CD4-positive, alpha-beta T cell treated with Interleukin-10 for 1 hour (primary cell): Measurements from ENCODE around the gene ZNF268.
"Not testable (repeated sequence)": the region's sequence is repeated elsewhere in the genome, so short reads cannot be mapped to it uniquely, and the experiment has no call there.

Experiments
- DNase-seq: peaks from one replicate; pipeline ENCODE4 v3.0.0-alpha.2; 2020

The ZNF268 gene

DNA sequence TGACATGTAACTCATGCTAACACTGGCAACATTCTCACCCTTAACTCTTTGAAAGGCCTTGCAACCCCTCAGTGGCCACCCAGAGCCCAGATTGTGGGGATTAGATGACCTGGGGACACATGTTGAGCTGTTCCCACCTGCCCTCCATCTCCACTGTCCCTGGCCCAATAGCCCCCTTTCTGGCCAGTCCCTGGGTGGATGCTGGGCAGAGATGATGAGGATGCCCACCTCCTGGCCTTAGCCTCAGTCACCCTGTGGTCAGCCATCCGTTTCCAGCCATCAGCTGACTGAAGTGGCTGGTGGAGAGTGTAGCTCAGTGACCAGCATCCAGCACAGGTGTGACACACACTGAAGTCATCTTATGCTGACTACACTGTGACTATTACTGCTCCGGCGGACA is 49.7 kb downstream of the ZNF268 start:
- no peak for DNase-seq

DNA sequence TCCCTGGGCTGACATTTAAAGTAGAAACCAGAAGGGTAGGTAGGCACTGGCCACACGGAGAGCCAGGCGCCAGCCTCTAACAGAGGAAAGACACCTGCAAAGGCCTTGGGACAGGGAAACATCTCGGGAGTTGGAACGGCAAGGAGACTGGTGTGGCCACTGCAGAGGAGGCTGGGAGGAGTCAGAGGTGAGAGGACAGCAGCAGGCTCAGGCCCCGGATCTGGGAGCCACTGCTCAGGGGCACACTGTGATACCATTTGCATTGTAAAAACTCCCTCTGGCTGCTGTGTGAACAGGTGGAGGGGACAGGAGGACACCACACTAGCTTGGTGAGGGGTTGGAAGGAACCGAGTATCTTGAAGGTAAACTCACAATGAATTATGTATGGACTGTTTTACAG is 51.7 kb downstream of the ZNF268 start:
- DNase-seq, result no peak

DNA sequence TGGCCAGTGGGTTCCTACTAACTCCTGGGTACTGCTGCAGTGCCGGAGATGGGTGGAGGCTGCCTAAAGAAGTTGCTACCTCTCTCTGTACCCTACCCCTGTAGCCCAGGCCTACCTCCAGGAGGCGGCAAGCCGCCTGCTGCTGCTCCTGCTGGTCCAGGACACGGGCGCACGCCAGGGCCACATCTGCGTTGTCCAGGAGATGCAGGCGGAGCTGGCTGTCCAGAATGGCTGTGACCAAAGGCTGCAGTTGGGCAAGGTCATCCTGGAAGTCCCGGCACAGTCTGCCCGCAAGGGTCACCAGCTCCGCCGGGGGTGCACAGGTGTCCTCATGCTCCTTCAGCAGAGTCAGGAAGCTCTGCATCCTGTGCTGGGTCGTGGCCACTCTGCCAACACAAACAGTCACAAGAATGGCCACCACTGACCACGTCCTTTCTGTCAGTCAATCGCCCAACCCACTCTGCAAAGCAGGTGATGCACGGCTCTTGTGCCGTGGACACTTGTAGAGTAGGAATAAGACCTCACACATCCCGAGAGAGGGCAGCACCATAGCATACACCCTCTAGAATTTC is 52.8 kb downstream of the ZNF268 start:
- DNase-seq, result no peak

DNA sequence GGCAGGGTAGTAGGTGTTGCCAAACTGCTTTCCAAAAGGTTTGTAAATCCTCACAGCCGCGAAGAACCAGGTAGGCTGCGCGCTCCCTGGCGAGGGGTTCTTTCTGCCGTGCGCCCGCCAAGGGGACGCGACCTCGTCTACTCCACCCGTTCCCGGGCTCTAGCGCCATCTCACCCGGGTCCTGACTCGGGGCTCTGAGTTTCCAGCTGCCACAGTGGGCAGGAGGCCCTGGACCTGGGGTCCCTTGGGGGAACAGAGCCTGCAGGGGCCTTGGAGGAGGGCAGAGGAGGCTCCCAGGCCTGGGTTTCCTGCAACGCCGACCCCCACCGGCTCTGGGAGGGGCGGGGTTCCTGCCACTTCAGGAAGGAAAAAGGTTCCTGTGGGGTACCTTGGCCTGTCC is 53.7 kb downstream of the ZNF268 start:
- DNase-seq, result no peak

DNA sequence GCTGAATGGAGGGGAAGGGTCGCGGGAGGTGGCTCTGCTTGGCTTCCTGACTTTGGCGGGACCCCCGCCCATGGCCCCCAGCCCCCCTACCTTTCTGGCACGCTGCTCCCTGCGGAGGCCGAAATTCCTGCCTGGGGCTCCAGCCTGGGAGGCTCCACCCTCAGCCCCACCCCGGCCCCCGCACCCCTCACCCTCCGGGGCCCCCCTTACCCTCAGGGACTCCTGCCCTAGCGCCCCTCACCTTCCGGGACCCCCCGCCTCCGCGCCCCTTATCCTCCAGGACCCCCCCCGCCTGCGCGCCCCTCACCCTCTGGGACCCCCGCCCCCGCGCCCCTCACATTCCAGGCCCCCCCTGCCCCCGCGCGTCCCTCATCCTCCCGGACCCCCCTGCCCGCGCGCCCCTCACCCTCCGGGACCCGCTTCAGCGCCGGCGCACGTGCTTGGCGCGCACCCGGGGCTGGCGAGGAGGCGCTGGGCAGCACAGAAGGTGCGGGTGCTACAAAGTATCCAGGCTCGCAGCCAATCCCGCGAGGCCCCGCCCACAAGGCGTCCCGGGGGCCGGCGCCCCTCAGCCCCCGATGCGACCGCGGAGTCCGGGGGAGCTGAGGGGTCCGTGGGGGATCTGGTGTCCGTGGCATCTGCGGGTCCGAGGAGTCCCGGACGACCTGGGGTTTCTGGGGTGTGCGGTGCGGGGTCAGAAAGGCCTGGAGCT is 54.3 kb downstream of the ZNF268 start, which contains the start of gene ANHX:
ANHX (minus strand) TSS at position 477 of the 712 bp plus-strand sequence. CDS start 1,521 bp downstream, outside the sequence.
- DNase-seq, result no peak

DNA sequence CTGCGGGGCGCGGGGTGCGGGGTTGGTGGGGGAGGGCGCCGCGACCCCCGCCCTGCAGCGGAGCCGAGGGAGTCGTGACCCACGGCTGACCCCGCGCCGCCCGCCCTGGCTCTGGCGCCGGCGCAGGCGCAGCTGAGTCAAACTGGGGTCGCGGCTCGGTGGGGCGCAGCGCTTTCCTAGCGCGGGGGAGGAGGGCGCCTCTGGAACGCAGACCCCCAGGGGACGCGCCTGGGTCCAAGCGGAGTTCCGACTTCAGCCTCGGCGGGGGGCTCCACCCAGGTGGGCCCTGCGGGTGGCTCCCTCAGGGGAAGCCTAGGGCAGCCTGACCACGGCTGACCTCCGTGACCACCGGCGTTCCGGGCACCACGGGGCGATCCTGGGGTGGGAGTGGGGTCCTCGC is 54.8 kb downstream of the ZNF268 start:
- no peak for DNase-seq

DNA sequence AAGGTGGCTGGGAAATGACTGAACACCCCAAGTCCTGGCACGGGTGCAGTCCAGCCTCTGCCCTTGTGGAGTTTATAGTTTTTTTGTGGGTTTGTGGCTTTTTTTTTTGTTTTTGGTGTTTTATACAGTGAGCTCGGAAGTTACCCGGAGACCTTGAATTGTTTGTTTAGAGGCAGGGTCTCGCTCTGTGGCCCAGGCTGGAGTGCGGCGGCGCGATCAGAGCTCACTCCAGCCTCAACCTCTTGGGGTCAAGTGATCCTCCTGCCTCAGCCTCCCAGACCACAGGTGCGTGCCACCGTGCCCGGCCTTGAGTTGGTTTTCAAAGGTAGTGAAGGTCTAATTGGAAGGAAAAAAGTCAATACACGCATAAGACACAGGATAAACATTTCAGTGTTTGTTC is 55.3 kb downstream of the ZNF268 start:
- no peak for DNase-seq

DNA sequence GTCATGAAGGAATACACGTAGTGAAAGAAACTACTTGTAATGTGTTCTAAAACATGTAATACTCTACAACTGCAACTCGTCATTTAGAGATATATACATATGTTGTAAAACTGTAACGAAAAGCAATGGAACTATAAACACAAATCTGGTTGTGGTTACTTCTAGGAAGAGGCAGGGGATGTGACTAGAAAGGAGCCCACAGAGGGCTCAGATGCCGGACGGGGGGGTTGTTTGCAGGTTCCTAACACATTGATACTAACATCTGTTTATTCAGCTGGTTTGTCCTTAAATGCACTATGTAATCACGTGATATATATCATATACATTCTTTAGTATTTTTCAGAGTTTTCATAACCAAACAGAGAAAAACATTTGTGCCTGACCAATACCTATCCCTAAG is 70.4 kb downstream of the ZNF268 start:
- DNase-seq, result no peak

DNA sequence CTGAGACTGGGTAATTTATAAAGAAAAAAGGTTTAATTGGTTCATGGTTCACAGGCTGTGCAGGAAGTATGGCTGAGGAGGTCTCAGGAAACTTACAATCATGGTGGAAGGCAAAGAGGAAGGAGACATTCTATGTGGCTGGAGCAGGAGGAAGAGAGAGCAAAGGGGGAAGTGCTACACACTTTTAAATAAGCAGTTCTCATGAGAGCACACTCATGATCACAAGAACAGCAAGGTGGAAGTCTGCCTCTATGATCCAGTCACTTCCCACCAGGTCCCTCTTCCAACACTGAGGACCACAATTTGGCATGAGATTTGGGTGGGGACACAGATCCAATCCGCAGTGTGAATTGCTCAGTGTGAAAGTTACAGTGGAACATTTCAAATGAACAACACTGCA is 74.5 kb downstream of the ZNF268 start:
- not testable (repeated sequence) for DNase-seq

DNA sequence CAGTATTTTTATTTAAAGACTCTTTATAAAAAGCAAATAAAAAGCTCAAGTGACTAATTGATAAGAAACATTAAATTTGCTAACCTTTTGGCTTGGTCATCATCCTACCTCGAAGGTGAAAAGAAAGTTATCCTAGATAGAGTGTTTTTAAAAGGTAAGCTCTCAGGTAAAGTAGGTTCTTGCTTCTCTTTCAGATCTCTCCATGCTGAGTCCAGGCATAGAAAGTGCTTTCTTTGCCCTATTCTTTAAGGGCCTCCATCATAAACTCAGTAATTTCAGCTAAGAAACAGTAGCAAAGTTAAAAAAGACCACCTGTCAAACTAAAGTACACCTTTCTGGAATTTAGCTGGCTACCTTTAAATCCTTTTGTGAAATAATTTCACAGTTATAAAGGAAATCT is 75.0 kb downstream of the ZNF268 start:
- no peak for DNase-seq

DNA sequence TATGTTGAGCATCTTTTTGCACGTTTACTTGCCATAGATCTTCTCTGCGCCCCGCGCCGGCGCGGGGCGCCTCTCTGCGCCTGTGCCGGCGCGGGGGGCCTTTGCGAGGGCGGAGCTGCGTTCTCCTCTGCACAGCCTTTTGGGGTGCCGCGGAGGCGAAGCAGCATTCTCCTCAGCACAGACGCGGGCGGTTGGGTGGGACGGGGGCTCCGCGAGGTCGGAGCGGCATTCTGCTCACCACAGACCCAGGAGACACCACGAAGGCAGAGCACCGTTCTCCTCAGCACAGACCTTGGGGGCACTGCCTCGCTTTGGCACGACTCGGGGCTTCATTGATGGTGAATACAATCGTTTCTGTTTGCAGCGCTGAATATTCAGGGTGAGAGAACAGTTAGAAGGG is 82.9 kb downstream of the ZNF268 start:
- no peak for DNase-seq
